ENCODE results near the gene FAM110D. TPM values are rescaled to one million over a fixed set of nuclear protein-coding genes. Genes with fewer than 3 reads are reported as not detected.

FAM110D gene
- total RNA-seq, 1 donor from 2014 or later = not detected

DNA sequence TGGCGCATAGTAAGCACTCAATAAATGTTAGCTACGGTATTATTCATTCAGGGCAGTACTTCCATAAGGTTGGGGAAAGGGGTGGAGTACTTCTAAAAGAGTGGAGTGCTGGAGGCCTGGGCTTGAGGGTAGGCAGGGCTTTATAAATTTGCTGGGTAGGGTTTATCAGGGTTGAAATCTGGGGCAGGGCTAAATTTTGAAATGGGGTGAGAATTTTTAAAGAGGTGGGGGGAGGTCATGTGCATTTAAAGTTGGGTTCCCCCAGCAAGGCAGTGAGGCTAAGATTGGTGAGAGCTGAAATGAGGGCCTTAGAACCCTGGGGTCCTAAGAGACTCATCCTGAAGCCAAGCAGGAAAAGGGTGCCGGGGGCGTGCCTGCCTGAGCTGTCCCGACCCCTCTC, 41.5 kb downstream of the FAM110D start:
- no peak overlapping the region for H3K4me3 ChIP-seq (ENCODE audit: low read depth, low read length)
- TF ChIP-seq, protein P1, sequence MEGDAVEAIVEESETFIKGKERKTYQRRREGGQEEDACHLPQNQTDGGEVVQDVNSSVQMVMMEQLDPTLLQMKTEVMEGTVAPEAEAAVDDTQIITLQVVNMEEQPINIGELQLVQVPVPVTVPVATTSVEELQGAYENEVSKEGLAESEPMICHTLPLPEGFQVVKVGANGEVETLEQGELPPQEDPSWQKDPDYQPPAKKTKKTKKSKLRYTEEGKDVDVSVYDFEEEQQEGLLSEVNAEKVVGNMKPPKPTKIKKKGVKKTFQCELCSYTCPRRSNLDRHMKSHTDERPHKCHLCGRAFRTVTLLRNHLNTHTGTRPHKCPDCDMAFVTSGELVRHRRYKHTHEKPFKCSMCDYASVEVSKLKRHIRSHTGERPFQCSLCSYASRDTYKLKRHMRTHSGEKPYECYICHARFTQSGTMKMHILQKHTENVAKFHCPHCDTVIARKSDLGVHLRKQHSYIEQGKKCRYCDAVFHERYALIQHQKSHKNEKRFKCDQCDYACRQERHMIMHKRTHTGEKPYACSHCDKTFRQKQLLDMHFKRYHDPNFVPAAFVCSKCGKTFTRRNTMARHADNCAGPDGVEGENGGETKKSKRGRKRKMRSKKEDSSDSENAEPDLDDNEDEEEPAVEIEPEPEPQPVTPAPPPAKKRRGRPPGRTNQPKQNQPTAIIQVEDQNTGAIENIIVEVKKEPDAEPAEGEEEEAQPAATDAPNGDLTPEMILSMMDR (conservative IDR thresholded peaks at IDR 0.05; ENCODE audit: low read depth, low read length) = no peak
- no peak for DNase-seq (ENCODE audit: low read depth)

DNA sequence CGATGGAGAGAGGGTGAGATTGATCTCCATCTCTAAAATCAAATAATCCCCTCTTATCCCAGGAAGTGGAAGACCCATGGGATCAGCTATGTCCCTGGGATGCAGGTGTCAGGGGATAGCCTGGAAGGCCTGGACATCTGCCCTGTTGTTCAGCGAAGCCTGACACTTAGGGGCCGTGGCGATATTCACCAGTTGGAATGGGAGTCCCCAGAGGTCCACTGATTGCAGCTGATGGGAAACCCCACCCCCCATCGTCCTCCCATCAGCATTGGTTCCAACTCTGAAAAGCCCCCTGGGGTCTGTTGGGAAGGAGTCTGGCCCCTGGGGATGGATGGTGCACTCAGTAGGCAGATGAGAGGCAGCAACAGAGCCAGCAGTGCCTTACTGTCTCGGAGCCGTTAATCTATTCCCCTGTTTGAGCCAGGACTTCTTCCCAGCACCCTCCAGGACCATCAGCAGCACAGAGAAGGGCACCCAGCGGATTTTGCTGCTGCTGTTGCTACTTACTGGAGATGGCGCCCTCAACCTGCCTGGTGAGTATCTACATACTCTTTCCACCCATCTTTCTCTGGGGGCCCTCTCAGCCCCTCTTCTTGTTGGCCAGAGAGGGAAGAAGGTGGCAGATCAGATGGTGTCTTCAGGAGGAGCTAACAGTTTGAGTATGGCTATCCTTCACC, 44.9 kb downstream of the FAM110D start:
- H3K4me3 ChIP-seq (ENCODE audit: low read depth, low read length) = no peak overlapping the region
- no peak for DNase-seq (ENCODE audit: low read depth)
- TF ChIP-seq, protein P1 (conservative IDR thresholded peaks at IDR 0.05; ENCODE audit: low read depth, low read length) = no peak

DNA sequence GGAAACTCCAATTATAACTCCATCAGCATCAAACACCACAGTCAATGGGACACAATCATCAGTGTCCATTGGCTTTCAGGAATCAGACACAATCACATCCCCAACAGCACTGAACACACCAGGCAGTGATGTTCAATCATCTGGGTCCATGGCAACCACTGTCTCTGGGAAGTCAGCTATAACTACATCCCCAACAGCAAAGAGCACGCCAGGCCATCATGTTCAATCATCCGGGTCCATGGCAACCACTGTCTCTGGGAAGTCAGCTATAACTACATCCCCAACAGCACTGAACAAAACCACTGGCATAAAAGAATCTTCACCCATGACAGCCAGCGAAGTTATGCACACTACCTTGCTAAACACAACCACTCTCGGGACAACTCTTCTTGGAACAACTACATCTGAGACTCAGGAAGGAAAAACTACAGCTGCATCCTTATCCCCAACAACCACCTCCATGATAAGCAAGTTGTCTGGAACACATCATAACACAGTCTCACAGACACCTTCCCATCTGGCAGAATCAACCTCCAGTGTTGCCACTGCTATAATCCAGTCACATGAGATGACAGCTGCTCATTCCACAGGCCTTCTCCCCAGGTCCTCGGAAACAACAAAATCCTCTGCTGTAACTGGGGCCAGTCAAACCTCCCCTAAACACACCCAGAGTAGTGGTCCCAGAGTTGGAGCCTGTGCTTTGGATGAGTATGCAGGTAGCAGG, 51.4 kb downstream of the FAM110D start:
- no peak for DNase-seq (ENCODE audit: low read depth)
- TF ChIP-seq, protein P1 (conservative IDR thresholded peaks at IDR 0.05; ENCODE audit: low read depth, low read length) = no peak
- no peak overlapping the region for H3K4me3 ChIP-seq (ENCODE audit: low read depth, low read length)

DNA sequence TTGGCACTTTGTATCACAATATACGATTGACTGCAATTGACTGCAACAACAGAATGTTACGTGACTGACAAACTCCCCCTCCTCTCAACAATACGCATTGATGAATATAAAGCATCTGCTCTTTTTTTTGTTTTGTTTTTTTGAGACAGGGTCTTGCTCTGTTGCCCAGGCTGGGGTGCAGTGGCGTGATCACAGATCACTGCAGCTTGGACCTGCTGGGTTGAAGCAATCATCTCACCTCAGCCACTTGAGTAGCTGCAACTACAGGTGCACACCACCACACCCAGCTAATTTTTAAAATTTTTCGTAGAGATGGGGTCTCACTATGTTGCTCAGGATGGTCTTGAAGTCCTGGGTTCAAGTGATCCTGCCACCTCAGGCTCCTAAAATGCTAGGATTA, 53.8 kb downstream of the FAM110D start:
- no peak for DNase-seq (ENCODE audit: low read depth)
- no peak overlapping the region for H3K4me3 ChIP-seq (ENCODE audit: low read depth, low read length)
- TF ChIP-seq, protein P1 (conservative IDR thresholded peaks at IDR 0.05; ENCODE audit: low read depth, low read length) = no peak

DNA sequence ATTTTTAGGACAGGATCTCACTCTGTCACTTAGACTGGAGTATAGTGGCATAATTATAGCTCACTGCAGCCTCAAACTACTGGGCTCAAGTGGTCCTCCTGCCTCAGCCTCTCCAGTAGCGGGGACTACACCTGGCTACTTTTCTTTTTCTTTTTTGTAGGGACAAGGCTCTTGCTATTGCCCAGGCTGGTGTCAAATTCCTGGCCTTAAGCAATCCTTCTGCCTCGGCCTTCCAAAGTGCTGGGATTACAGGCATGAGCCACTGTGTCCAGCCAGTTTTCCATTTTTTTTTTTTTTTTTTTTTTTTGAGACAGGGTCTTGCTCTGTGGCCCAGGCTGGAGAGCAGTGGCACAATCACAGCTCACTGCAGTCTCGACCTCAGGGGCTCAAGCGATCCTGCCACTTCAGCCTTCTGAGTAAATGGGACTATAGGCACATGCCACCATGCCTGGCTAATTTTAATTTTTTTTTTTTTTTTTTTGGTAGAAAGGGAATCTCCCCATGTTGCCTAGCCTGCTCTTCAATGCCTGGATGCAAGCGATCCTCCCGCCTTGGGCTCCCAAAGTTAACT, 54.5 kb downstream of the FAM110D start:
- no peak overlapping the region for H3K4me3 ChIP-seq (ENCODE audit: low read depth, low read length)
- TF ChIP-seq, protein P1 (conservative IDR thresholded peaks at IDR 0.05; ENCODE audit: low read depth, low read length) = no peak
- no peak for DNase-seq (ENCODE audit: low read depth)

Other genes starting within 250 kb of the FAM110D start
- 11.6 and 12.0 TPM in 2 replicates for gene PAFAH2, start 161.0 kb upstream of the FAM110D start, total RNA-seq
- gene EXTL1, start 137.3 kb upstream of the FAM110D start, total RNA-seq = 0.07 and 0.12 TPM in 2 replicates
- not detected in 2 replicates for gene SLC30A2, start 113.0 kb upstream of the FAM110D start, total RNA-seq
- not detected in 2 replicates for gene TRIM63, start 91.4 kb upstream of the FAM110D start, total RNA-seq
- 3.0 and 12.3 TPM in 2 replicates for gene PDIK1L, start 47.3 kb upstream of the FAM110D start, total RNA-seq
- not detected in 2 replicates for gene C1orf232, start 9.9 kb downstream of the FAM110D start, total RNA-seq
- 80.4 and 89.3 TPM in 2 replicates for gene ZNF593, start 10.8 kb downstream of the FAM110D start, total RNA-seq
- gene ZNF593OS, start 12.8 kb downstream of the FAM110D start, total RNA-seq = not detected in 2 replicates
- gene CNKSR1, start 18.4 kb downstream of the FAM110D start, total RNA-seq = 6.7 and 14.8 TPM in 2 replicates
- not detected in 2 replicates for gene CATSPER4, start 31.5 kb downstream of the FAM110D start, total RNA-seq
- 14.6 and 20.8 TPM in 2 replicates for gene CEP85, start 75.1 kb downstream of the FAM110D start, total RNA-seq
- 119 and 184 TPM in 2 replicates for gene SH3BGRL3, start 121.0 kb downstream of the FAM110D start, total RNA-seq
- 3.8 and 4.8 TPM in 2 replicates for gene UBXN11, start 147.6 kb downstream of the FAM110D start, total RNA-seq
- gene CD52, start 158.9 kb downstream of the FAM110D start, total RNA-seq = not detected in 2 replicates
- 2.8 and 9.3 TPM in 2 replicates for gene CRYBG2, start 195.1 kb downstream of the FAM110D start, total RNA-seq
- gene ZNF683, start 213.7 kb downstream of the FAM110D start, total RNA-seq = not detected in 2 replicates